GM19043 (cell line): Measurements from ENCODE around the gene TBCD.

Experiments
- ATAC-seq: cut with Tn5 transposase; IDR thresholded peaks from one replicate; pipeline ENCODE4 v1.9.1; 2021; ENCODE audit warnings: low read depth; ENCODE audit not compliant: unreplicated experiment

TBCD gene

DNA sequence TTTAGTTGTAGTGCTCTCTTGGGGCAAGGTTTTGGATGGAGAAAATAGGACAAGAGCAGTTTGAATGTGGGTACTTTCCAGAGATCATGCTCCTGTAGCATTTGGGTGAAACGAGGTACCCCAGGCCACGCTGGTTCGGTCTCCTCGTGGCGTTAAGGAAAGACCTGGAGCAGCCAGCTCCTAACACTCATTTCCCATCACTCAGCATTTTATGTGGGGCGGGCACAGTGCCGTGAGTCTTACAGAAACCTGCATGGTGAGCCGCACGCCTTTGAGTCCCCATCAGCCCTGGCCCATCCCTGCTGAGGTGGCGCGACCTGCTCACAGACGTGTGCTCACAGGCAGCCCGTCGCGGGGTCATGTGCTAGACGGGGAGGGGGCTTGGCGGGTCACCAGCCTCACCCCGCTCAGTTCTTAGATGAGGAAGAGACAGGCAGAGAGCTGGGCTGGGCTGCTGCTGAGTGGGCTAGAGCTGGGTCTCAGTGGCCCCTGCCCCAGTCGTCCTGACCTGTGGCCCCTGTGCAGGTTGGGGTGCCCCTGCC, 37.3 kb downstream of the TBCD start:
- no peak for ATAC-seq

DNA sequence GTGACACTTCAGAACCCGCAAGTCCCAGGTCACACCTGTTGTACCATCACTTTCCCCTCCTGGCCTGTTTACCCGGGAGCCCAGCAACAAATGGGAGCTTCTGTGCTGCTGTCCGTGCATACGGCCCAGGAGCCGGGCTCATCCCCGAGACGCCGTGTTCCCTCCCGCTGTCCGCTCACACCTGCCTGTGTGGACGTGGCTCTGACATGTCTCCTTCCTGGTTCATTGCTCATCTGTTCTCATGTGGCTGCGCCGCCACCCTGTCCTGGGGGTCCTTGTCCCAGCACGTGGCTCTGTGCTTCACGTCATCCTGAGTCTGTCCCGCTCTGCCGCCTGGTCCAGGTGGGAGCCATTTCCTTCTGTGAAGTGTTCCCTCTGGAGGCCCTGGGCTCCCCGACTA, 37.9 kb downstream of the TBCD start:
- ATAC-seq, result no peak

DNA sequence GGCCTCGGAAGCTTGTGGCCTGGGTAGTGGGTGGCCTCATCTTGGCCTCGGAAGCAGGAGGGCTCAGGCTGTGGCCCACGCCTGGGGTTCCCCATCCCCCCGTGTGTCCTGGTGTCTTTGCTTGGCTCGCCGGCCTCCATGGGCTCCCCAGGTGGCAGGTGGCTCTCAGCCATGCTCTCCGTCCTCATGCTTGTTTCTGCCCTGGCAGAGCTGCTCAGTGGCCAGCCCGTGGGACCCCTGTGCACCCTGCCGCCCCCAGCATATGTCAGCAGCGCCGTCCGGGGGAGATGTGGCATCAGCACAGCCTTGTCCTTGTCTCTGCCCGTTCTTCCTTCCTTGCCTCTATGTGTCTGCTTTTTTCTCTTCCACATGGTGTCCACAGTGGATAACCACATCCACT, 38.5 kb downstream of the TBCD start:
- no peak for ATAC-seq

DNA sequence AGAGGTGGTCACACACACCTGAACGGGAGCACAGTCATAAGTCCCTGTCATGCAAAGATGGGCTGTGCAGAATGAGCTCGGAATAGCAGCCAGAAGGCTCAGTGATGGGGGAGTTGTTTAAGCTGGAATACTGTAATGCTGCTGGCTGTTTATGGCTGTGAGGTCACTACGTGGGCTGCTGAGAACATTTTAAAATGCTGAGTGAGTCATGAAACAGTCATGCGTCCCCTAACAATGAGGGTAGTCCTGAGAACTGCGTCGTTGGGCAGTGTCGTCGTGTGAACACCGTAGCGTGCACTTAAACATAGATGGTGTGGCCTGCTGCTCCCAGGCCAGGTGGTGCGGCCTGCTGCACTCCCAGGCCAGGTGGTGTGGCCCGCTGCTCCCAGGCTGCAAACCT, 39.7 kb downstream of the TBCD start:
- ATAC-seq, result no peak

DNA sequence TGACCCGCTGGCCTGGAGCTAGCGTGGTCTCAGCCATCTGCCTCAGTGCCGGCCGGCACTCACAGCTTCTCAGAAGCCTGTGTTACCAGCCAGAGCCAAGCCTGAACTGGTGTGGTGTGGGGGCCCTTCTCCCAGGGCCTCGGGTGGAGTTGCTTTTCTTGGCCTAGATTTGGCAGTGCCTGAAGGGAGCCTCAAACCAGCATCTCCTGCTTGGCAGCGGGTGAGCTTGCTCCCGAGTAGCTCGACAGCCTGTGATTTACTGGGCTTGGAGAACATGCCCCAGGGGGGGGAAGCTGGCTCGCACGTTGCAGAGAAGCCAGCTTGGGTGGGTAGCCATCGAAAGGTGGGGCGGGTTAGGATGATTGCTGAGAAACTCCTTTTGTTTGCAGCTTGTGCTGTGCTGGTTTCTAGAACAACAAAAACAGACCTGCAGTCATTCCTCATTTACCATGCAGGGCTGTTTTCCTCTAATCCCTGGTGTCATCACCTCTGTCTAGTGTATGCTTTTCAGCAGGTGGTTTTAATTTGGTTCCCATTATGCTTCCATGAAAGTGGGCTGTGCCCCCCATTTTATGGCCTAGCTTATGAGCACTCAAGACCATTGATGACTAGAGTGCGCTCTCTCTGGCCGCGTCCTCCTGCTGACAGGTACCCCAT, 42.2 kb downstream of the TBCD start:
- ATAC-seq, result no peak

DNA sequence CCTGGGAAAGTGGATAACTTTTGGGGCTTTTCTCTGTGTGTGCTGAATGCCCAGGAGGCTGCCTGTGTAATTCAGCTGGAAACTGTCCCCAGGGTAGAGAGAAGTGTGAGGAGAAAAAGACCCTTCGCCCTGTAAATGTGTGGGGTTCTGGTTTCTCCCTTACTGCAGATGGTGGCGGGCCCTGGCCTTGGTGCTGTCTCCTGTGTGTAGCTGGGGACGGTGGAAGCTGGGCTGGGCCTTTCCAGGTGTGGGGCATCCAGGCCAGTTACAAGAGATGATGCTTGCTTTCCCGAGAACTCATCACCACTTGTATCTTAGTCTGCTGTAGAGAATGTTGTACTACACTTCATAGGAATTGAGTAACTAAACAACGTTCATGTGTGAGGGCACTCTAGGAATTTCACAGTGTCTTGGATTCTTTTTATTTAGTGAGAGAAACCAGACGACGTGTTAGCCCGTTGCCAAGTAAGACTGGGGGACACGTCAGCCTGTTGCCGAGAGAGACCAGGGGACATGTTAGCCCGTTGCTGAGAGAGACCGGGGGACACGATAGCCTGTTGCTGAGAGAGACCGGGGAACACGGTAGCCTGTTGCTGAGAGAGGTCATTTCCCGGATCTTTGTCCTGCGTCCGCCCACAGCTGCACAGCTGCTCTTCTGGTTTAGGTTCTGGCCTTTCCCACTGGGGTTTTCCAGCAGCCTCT, 43.1 kb downstream of the TBCD start:
- ATAC-seq, result no peak

DNA sequence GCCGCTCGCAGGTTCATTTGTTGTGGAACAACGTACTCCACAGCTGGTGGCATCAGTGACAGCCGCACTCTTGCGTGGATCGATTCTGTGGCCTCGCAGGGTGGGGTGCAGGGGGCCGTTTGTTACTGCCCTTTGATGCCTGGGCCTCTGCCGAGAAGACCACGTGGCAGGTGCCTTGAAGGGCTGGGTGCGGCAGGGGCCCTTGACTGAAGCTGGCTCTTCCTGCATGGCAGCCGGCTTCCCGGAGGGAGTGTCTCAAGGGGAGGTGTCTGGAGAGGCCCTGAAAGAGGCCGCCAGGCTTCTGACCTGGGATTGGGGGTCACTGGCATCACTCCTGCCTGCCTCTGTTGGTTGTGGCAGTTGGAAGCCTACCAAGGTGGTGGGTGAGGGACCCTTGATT, 43.8 kb downstream of the TBCD start:
- no peak for ATAC-seq

DNA sequence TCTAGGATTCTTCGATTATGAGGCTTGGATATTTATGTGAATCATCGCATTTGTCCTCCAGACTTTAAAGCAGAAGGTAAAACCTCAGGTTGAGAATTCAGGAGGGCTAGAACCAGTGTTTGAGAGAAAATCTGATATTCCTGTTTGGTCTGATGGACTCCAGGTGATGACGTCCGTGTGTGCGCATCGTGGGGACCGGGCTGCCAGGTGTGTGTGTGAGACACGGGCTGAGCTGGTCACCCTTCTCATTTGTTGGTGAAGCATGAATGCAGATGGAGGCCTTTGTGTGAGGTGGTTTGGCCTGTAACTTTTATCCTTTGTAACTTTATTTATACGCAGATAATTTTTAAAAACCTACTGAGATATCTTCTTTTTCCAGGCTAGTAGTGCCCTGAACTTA, 45.2 kb downstream of the TBCD start:
- no peak for ATAC-seq

DNA sequence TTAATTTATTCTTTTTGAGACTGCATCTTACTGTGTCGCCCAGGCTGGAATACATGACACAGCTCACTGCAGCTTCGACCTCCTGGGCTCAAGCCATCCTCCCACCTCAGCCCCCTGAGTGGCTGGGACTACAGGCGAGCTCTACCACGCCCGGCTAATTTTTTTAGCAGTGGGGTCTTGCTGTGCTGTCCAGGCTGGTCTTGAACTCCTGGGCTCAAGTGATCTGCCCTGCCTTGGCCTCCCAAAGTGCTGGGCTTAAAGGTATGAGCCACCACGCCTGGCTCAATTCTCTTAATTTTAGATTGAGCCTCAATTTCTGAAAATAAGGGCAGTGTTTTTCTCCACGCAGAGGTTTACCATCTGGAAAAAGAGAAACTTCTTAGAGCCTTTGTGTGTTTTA, 46.9 kb downstream of the TBCD start:
- ATAC-seq, result no peak

DNA sequence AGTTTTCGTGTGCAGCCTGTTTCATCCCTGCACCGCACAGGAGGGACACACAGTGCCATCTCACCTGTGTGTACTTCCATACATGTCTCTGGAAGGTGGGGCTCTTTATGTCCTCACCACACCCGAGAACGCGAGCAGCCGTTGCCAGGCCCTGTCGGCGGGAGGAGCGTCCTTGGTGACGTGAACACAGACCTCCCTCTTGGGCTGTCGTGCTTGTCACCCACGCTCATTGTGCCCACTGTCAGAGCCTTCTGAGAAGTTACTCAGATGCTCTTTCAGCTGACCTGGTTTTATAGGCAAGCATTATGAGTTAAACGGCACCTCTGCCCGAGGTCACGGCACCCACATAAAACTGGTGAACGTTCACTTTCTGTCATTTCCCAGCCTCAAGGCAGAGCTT, 47.7 kb downstream of the TBCD start:
- no peak for ATAC-seq

DNA sequence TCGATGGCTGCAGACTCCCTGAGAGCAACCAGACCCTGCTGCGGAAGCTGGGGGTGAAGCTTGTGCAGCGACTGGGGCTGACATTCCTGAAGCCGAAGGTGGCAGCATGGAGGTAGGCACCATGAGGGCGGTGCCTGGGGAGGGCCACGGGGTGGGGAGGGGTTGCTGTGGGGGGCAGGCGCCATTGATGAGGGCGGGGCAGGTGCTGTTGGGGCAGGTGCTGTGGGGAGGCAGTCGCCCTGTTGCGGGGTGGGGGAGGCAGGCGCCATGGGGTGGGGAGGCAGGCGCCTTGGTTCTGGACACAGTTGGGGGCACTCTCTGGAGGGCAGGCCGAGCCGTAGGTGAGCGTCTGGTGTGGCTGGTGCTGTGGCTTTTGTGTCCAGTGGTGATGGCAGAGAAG, 49.0 kb downstream of the TBCD start:
- ATAC-seq, result no peak

DNA sequence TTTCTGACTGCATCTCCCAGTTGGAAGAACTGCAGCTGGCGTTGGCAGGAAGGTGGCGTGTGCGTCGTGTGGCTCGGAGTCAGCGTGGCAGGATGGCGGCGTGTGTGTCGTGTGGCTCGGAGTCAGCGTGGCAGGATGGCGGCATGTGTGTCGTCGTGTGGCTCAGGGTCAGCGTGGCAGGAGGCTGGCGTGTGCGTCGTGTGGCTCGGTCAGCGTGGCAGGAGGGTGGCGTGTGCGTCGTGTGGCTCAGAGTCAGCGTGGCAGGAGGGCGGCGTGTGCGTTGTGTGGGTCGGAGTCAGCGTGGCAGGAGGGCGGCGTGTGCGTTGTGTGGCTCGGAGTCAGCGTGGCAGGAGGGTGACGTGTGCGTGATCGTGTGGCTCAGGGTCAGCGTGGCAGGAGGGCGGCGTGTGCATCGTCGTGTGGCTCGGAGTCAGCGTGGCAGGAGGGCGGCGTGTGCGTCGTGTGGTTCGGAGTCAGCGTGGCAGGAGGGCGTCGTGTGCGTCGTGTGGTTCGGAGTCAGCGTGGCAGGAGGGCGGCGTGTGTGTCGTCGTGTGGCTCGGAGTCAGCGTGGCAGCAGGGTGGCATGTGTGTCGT, 49.6 kb downstream of the TBCD start:
- ATAC-seq, result no peak

DNA sequence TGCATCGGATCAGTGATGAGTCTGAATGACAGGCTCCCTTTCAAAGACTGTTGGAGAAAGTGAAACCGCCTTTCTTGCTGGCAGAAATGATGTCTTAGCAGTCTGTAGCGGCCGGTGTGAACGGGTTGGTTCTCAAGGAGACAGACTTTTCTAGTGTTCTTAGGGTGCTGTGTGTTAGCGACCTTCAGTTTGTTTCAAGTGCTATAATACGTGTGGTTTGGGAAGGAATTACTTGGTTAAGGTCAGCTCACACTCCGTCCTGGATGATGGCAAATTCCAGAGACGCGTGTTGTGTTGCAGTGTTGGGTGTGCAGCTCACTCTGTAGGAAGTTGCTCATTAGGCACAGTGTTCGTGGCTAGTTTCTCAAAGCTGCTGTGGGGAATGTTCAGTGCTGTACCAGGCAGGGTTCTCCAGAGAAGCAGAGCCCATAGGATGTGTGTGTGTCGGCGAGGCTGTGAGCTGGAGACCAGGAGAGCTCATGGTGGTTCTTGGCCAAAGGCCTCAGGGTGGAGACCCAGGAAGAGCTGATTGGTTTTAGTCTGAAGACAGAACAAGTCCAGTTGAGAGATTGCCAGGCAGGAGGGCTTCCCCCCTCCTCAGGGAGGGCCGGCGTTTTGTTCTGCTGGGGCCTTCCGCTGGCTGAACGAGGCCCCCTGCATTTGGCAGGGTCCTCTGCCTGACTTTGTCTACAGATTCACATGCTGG, 50.4 kb downstream of the TBCD start:
- no peak for ATAC-seq

DNA sequence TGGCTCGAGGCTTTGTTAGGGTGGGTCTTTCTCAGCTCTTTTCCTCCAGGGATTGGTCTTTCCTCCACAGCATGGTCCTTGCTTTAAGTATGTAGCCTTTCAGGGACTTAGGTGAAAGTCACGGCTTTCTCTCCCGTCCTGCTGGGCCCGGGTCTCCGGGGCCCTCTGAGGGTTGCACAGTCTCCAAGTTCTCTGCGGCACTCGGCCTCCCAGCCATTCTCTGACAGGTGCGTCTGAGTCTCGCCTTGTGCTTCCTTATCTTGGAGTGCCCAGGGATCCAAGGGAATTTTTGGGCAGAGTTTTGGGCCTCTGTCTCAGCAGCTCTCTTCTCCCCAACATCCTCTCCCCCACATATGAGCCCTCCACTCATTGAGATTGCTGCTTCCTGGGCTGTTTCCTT, 51.3 kb downstream of the TBCD start:
- no peak for ATAC-seq

DNA sequence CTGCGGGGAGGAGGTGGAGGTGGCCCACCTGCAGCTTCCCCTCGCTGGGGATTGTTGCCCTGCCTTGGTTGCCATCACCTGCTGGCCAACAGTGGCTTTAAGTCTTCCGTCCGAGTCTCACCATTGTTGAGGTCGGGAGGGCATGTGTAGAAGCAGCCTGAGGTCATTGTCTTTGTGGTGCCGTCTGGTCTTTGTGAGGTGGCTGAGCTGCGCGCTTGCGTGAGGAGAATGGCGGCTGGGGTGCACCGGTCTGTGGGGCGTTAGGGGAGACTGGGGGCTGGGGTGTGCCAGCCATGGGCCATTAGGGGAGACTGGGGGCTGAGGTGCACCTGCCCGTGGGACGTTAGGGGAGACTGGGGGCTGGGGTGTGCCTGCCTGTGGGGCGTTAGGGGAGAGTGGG, 51.7 kb downstream of the TBCD start:
- ATAC-seq, result no peak

DNA sequence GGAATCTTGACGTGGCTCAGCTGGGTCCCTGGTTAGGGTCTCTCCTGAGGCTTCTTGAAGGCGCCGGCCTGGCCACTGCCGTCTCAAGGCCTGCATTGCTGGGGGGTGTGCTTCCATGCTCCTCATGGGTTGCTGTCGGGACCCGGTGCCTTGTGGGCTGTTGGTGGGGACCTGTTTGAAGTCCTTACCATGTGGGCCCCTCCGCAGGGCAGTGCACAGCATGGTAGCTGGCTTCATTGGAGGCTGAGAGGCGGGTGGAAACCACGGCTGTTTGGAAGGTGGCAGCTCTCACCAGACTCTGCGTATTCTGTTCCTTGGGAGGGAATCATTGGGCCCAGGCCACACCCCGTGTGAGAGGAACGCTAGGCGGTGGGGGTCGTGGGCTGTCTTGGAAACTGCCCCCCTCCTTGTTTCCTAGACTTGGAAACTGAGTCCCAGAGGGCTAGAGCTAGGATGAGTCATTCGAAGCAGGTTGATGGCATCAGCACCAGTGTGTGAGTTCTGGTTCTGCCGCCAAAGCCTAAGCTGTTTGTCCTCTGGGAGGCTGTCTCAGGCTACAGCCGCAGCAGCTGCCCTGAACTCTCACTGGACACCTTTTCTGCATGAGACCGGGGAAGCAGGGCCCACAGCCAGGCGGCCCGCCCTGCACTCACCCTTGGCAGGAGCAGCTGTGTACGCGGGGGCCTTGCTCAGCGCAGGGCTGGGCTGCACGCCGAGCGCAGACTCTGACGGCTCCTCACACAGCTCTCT, 52.8 kb downstream of the TBCD start:
- no peak for ATAC-seq

DNA sequence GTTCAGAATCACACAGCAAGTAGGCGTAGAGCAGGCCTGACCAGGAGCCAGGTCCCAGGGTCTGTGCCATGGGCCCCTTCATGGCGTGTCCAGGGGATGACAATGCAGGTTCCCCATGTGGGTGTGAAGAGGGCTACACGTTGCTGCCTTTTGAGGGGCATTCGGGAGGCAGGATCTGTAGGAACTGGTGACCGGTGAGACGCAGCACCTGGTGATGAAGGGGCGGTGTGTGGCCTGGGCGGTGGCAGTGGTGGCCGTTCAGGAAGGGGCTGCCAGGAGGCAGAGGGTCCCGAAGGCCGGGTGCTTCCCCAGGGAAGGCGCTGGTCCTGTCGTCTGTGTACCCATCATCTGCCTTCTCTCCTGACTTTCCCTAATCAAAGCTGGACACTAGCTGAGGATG, 53.4 kb downstream of the TBCD start:
- no peak for ATAC-seq

DNA sequence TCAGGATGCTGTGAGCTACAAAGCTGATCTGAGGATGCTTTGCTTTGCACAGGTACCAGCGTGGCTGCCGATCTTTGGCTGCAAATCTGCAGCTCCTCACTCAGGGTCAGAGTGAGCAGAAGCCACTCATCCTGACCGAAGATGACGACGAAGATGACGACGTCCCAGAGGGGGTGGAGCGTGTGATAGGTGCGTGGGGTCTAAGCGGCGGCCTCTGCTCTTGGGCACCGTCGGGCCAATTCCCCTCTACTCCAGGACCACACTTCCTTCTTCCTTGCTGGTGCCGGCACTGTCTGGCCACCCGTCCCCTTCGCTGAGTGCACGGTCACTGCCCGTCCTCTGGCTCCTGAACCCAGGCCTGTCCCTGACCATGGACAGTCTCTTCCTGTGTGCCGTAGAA, 54.0 kb downstream of the TBCD start:
- no peak for ATAC-seq

DNA sequence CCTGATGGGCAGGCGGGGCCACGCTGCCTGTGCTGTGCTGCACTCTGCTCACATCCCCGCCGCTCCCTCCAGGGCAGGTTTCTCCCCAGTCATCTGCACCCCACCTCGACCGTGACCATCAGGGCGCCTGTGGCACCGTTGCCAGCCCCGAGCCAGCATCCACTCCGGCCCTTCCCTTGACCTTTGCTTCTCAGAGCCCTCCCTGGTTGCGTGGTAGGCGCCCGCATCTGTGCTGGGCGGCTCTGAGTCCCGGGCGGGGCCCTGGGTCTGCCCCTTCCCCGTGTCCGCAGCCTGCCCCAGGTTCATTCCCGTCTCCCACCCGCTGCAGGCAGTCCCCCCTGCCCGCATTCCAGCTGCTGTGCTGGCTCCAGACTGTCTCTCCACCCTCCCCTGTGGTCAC, 54.8 kb downstream of the TBCD start:
- no peak for ATAC-seq

DNA sequence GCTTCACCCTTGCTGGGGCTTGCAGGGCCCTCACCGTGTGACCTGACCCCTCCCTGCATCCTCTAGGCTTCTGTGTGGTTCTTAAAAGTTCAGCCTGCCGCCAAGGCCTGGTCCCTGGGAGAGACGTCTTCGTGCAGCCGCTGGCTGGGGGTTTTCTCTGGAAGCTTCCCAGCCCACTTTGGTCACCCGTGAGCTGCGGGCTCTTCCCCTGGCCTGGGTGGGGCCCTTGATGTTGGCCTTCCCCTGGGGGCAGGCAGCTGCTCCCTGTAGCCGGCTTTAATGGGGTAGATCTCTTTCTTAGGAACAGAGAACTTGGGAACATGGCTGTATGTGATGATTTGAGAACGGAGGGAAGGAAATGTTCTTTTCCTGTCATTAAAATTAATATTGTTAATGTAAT, 55.2 kb downstream of the TBCD start:
- ATAC-seq, result no peak

DNA sequence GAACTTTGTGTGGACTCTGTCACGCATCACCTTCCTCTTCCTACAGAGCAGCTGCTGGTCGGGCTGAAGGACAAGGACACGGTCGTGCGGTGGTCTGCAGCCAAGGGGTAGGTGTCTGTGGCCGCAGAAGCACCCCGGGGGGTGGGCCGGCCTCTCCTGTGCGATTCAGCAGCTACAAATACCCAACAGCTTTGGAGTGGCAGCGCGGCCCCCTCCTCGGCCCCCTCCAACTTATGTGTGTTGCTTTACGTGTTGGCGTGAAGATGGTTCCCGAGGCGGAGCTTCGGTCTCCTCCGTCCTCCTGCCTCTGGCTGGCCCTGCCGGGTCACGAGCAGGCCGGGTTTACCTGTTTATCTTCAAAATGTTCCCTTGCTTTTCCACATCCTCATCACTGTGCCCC, 55.7 kb downstream of the TBCD start:
- no peak for ATAC-seq
